NCI-H128 (cell line): ENCODE measurements around the gene RNF150.
"Not testable (repeated sequence)": the region's sequence is repeated elsewhere in the genome, so short reads cannot be mapped to it uniquely, and the experiment has no call there.

ENCODE experiments used
- DNase-seq: peaks from one replicate; lab custom pipeline; 2025; ENCODE audit not compliant: unreplicated experiment; lab: John Stamatoyannopoulos, UW

RNF150 gene

DNA sequence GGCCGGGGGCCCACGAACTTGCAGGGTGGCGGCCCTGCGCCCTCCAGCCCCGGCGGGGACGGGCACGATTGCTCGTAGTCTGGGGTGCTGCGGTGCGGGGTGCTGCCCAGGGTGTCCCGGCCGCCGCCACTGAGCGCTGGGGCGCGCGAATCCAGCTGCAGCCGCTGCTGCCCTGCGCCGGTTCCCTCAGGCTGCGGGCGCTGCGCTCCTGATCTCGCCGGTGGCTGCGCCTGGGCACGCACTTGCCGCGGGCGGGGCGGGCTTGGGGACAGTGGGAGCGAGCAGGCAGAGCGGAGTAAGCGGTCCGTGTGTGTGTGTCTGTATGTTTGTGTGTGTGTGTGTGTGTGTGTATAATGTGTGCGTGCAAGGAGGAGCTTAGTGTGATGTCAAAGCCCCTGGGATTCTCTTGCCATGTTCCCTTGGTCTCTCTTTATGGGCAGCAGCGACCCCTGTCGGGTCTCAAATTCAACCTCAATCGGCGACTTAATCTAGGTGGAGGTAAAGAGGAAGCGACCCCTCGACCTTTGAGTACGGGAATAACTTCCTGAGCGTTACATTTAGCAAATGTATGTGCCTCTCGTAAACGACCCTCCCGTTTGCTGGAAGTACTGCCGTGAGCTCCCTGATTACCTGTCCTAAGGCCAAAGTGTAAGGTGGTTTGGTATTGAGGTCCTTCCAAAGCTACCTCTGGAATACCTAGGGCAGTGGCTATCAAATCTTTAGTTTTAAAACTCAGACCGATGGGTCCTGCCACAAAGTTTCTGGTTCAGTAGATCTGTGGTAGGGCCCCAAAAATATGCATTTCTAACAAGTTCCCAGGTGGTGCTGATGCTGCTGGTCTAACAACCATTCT, at the start of gene RNF150:
TSS of gene RNF150 (minus strand) at position 324 of the 853 bp plus-strand sequence.
- DNase-seq = peak; percentile 48

DNA sequence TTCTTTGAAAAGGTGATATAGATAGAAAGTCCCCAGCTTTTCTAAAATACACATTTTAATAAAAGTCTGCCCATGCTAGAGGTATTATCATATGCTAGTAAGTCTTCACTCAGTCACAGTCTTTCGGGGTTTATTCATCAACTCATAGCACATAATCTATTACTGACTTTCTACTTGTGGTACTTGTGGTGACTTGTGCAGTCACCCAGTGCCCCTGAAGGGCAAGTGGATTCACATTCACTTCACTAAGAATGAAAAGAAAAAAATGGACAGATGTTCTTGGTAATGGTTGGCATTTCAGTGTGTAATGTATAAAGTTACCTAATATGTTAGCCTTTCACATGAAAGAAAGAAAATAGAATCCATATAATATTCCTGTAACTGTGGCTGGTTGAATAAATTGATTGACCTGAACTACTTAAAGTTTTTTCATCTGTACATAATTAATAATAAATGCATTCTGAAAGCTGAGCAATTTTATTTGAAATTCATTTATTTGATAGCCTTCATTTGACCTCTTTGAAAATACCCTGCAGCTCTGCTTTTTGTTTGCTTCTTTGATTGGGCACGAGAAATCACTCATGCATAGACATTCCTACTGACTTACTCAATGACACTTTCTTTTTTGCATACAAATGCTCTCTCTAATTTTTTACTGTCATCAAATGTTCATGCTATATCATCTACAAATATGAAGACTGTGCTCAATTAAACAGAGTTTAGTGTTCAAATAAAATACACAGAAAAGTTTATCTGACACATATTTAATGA, 47.9 kb upstream of the RNF150 start:
- DNase-seq = no peak

DNA sequence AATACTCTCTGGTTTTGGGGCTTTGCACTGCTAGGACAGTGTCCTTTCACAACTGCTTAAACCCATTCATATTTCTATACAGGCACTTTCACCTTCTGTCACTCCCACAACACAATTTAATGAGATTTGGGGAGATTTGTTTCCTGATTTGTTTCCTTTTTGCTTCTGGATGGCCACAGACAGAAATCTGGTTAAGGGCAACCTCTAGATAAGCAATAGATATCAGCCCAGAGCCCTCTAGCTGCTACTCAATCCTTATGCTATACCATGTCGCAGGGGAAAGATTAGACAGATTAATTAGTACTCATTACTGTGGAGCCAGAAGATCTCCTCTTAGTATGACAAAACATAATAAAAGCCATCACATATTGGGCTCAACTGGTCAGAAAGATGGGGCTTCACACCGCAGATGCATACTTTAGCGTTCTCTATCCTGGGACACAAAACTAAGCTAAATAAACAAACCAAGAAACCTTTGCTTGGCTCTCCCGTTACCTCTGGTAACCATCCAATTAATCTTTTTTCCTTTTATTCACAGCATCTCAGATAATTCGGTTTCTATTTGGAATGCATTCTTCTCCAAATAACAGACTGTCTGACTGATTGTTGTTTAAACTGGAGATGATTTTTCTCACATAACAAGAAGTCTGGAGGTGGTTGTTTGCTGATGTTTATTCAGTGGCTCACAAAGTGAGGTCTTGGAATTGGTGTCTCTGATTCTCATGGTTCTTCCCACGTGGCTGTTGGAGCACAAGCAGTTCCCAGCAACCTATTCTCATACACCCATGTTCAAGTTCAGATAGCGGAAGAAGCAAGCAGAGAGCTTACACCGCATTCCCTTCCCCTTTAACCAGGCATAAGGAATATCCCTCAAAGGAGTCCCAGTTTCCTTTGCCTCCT, 46.5 kb upstream of the RNF150 start:
- DNase-seq = no peak

DNA sequence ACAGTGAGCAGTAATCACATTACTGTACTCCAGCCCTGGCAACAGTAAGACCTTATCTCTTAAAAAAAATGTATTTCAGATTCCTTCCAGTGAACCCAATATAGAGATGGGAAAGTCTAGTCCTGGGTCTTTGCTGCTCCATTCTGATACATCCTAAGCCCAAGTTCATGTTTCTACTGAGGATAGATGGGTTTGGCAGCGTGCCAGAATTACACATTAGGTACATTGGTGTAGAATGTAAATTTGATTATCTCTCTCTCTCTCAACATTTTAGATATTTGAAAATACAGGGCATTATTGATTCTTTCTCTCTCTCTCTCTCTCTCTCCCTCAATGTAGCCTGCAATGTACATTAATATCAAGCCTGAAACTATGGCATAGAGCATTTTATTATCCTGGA, 43.9 kb upstream of the RNF150 start:
- no peak for DNase-seq

DNA sequence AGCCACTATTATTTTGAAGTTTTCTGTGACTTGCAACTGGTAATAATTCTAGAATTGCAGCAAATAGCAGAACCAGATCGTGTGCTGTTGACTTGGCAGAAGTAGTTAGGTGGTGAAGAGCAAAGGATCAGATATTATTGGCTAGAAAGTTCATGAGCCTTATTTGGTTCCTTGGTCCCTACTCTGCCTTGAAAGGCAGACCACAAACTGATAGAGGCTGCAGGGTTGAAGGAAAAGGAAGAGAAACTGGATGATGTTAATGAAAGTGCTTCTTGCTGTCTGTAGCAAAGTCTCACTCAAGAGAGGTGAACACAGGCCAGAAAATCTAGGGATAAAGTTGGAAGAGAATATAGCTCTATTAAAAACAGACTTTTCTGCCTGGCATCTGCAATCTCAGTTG, 41.2 kb upstream of the RNF150 start:
- DNase-seq = no peak

DNA sequence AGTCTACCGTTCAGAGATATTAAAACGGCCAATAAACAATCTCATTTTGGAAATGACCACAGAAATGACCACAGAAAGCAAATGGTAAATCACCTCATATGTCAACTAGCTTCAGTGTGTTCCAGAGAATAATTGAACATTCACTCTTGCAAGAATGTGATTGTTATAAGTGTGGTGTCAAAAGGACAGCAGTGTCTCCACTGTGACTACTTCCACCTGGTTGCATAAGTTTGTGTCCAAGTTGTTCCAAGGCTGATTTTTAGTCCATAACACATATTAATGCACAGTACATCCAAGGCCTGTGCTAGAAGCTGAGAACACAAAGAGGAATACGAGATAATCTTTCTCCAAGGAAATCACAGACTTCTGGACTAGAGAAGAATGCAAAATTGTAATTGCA, 37.4 kb upstream of the RNF150 start:
- no peak for DNase-seq

DNA sequence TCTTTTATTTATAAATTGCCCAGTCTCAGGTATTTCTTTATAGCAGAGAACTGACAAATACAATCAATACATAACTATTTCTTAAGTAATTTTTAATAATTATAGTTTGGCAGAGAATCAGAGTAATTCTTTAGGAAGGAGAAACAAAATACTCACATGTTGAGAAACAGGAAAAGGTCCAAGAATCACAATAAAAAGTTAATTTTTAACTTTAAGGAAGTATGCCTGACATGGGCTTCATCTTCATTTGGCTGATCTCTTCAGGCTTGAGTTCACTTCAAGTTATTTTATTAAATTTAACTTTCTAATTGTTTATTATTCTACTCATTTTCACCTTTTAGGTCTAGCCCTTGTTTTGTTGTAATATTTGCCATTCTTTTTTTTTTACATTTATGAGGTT, 36.1 kb upstream of the RNF150 start:
- DNase-seq = no peak

DNA sequence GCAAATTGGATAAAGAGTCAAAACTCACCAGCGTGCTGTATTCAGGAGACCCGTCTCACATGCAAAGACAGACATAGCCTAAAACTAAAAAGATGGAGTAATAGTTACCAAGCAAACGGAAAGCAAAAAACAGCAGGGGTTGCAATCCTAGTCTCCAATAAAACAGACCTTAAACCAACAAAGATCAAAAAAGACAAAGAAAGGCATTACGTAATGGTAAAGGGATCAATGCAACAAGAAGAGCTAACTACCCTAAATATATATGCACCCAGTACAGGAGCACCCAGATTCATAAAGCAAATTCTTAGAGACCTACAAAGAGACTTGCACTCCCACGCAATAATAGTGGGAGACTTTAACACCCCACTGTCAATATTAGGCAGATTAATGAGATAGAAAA, 31.7 kb upstream of the RNF150 start:
- not testable (repeated sequence) for DNase-seq

DNA sequence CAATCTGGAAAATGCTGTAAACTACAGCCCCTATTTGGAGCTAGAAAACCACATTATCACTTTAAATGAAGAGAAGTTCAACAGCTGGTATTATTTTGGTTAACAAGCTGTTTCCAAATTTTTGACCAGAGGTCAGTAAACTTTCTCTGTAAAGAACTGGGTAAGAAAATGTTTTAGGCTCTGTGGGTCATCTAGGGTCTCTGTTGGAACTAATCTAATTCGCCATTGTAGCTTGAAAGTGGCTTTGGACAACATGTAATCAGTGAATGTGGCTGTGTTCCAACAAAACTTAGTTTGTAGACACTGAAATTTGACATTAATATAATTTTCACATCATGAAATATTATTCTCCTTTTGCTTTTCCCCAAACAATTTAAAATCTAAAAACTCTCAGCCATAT, 25.8 kb upstream of the RNF150 start:
- no peak for DNase-seq

DNA sequence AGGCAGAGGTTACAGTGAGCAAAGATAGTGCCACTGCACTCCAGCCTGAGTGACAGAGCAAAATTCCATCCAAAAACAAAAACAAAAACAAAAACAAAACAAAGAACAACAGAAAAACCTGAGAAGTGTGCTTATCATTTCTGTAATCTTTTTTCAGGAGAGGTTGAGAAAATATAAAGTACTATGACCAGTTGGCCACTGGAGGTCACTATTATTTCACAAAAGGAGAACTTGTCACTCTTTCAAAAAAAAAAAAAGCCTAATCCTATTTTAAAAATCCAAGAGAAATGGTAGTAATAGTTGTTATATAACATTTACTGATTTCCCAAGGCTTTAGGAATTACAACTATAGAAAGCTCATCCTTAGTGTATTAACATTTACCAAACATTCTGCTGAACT, 24.9 kb upstream of the RNF150 start:
- DNase-seq = no peak

DNA sequence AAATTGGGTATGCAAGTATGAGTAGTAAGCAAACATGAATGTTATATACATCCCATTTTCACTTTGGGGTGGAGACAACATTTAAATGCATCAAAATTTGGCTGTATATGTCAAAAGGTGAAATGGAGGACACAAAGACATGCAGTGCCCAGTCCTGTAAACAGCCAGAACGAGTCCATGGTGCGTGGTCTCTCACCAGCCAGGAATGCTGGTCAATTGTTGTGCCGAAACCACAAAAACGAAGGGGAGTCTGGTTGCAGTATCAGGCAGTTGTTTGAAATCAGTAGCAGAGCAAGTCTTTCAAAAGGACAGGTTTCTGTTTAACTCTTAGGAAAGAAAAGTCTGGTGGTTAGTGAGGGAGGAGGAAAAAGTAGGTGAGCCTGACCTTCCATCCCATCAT, 22.3 kb upstream of the RNF150 start:
- no peak for DNase-seq

DNA sequence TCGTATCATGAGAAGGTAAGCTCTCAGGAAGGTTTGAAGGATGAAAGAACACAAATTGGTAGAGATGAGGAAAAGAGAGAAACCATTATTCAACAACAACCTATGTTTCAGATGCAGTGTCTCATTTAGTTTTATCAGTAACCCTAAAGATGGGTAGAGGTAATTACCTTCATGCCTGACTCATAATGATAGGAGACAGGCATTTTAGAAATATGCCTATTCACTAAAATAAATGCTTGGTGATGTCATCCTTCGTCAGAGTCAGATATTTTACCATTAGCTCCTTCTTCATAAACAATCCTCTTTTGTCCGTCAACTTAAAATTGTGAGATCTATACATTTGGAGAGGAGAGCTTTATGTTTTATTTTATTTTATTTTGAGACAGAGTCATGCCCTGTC, 21.5 kb upstream of the RNF150 start:
- DNase-seq = no peak

DNA sequence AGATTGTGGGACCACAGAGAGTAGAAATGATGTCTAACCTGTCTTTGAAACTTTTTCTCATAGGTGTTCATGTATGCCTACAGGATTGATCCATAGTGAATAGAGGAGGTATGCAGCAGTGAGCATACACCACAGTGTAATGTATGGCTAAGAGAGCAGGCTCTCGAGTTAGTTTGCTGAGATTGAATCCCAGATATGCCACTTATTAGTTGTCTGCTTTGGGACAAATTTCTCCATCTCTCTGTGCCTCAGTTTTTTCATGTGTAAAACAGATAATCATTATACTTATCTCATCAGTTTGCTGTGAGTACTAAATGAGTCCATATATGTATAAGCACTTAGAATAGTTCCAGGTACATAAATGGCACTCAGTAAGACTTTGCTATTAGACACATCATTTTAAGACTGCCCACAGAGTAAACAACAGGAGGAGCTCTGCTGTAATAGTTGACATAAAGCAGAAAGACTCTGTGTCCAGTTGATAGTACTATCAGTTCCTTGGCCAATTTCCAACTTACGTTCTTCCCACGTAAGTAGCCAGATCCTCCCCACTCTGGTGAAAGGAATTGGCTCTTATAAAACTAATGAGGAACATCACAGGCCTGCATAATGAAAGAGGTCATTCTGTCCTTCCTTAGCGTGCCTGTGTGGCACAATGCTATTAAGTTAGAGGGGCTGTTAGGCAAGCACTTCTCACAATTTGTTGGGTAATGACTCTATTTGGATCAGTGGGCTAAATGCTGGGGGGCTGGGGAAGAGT, 20.7 kb upstream of the RNF150 start:
- DNase-seq = no peak

DNA sequence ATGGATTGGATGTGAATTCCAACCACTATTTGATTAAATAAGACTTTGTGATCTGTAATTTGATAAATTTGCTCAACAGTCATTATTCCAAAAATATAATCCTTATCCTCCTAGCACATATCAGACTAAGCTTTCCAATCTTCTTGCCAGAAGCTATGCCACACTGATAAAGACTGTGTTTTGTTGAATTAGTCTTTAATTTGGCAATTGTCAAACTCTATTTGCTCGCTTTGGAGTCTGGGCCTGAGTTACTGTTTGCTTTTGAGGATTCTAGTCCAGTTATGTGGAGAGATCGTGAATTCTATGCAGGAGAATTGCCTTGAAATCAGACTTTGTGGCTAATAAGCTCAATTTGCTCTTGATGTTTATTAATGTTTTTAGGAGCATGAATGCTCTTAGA, 10.9 kb upstream of the RNF150 start:
- no peak for DNase-seq

DNA sequence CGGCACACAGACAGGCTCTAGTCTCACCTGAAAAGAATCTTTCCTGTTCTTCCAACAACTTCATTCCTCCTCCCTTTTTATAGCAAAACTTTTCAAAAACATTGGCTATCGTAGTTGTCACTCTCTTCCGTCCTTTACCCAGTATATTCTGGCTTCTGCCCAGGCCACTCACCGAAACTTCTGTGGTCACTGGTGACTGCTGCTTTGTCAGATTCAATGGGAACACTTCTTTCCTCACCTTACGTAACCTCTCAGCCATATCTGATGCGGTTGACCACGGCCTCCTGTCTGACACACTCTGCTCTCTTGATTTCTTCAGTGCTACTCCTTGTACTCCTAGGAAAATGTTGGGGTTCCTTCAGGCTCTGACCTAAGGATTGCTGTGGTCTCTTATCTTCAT, 9.2 kb upstream of the RNF150 start:
- no peak for DNase-seq

DNA sequence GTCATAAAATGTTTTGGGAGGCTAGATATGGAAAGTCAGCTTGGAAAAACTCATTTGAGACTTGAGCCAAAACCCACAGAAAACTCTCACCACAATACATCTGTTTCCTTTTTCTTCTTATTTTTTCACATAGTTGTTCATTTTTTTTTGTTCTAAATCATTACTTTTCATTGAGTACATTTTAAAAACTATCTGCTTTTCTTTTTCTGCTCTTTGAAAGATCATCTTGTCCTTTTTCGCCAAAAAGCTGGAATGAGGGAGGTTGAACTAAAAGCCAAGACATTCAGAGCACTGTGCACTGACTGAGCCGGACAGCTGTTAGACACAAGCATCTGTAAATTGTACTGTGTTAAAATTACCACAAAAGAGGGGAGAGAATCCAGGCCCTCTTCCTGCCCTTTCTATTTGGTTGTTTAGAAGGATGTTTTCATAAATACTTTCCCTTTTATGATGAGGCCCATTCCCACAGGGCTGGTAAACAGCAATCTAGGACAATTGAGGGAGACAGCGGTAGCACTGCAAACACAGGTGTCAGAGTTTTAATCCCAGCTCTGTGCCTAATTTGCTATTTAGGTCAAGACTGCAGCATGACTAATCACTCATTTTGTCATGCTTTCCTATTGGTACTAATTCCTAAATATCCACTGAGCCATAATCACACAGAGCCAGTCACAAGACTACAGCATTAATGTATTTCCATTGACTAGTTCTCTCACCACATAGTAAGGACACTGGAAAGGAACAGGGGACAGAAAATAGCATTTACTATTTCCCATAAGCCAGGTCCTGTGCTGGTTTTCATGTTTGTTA, 7.3 kb upstream of the RNF150 start:
- no peak for DNase-seq

DNA sequence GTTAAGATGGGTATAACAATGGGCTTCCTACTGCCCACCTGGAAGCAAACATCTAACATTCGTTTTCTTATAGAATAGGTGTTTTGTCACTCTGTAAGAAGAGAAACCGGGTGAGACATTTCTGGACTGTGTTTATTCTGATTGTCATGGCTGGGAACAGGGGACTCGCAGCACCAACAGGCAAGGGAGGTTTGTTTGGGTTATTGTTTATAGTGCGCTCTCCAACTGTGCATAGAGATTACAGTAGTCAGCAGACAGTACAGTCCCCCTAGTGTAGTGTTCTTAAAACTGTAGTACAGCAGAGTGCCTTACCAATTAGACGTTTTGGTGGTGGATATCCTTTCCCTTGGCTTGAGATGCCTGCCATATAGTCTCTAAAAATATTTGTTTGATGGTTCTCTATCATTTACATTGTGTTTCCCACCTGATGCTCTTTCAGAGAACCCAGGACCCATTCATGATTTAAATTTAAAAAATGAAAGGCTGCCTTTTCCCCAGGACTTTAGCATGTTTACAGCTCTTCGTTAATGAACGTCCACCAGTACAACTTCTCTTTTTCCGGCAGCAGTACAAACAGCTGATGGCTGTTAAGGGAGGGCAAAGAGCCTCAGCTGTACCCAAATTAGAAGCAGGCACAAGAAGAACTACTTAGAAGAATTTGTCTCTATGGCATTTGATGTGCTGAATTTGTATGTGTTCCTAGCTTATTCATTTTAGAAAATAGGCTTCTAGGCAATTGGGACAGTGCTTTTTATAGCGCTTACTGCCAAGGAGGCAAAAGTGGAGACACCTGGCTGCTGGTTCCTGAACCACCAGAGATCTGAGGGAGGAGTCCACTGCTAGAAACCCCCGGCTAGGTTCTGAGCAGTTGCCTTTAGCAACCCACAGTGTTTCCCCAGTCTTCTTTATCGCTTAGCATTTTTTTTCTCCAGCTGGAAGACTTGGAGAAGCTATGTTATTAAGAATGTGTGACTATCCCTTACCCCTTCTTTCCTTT, 1.0 kb upstream of the RNF150 start:
- DNase-seq = no peak

DNA sequence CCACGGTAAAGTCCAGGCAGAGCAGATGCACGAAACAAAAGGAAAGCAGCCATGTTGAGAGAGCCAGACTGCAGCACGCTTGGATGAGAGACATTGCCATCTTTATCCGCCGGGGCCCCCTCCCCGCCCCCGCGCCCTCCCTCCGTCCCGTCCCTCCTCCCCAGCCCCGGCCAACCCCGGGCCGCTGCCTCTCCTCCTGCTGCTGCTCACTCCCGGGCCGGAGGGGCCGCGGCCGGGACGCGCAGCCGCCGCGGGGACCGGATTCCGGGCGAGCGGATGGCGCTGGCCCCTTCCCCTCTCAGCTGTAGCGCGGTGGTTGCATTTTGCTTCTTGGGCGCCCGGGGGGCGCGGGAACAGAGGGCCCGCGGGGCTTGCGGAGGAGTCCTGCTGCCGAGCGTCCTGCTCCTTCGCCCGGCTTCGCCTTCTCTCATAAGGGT, 542 bp downstream of the RNF150 start:
- DNase-seq = no peak
